Measurements from ENCODE around the gene LGALS3.

- TF ChIP-seq CTCF (IDR thresholded peaks at IDR 0.05) (no peak), POLR2A (IDR thresholded peaks at IDR 0.05) (no peak), EP300 (IDR thresholded peaks at IDR 0.05) (no peak), POLR2AphosphoS5 (IDR thresholded peaks at IDR 0.05) (no peak)
Measured at GRCh38 chr14:55115861-55116245, 13.2 kb upstream of the LGALS3 start.
